HEK293T (cell line): Measurements from ENCODE around the gene SLC38A9.

Source experiments
- CTCF ChIA-PET: fragments of 350-600 bp; formaldehyde crosslinking; extraction: SDS; loops from one replicate; lab custom pipeline; 2021; ENCODE audit warnings: antibody characterized with exemption, inconsistent platforms; lab: Yijun Ruan, JAX
- POLR2A ChIA-PET: fragments of 350-600 bp; formaldehyde crosslinking; extraction: SDS; loops from one replicate; lab custom pipeline; 2020; ENCODE audit warnings: antibody characterized with exemption, inconsistent platforms; lab: Yijun Ruan, JAX
- DNase-seq: peaks from one replicate; pipeline ENCODE4 v3.0.0; 2012; ENCODE audit warnings: mixed read lengths; ENCODE audit errors: extremely low spot score
- ARNT ChIP-seq: fragments of 450-650 bp; IDR thresholded peaks from 2 replicates; pipeline ENCODE4 v1.6.1; 2017; ENCODE audit warnings: mild to moderate bottlenecking
- BHLHE40 ChIP-seq: fragments of 450-650 bp; IDR thresholded peaks from 2 replicates; pipeline ENCODE4 v1.6.1; 2016; ENCODE audit warnings: mild to moderate bottlenecking, moderate library complexity, borderline replicate concordance
- CTBP1 ChIP-seq: fragments of 450-650 bp; IDR thresholded peaks from 2 replicates; pipeline ENCODE4 v1.6.1; 2016; ENCODE audit warnings: borderline replicate concordance
- ELF4 ChIP-seq: fragments of 450-650 bp; IDR thresholded peaks from 2 replicates; pipeline ENCODE4 v1.6.1; 2017; ENCODE audit warnings: antibody characterized with exemption
- FOXA1 ChIP-seq: fragments of 450-650 bp; IDR thresholded peaks from 2 replicates; pipeline ENCODE4 v1.6.1; 2016; ENCODE audit warnings: mild to moderate bottlenecking
- FOXK2 ChIP-seq: fragments of 450-650 bp; IDR thresholded peaks from 2 replicates; pipeline ENCODE4 v1.6.1; 2016; ENCODE audit warnings: mild to moderate bottlenecking
- FOXM1 ChIP-seq: fragments of 450-650 bp; IDR thresholded peaks from 2 replicates; pipeline ENCODE4 v1.6.1; 2017; ENCODE audit warnings: mild to moderate bottlenecking, borderline replicate concordance
- HDGF ChIP-seq: fragments of 450-650 bp; IDR thresholded peaks from 2 replicates; pipeline ENCODE4 v1.6.1; 2017; ENCODE audit warnings: antibody characterized with exemption, borderline replicate concordance
- L3MBTL2 ChIP-seq: fragments of 450-650 bp; conservative IDR thresholded peaks from 2 replicates; pipeline ENCODE4 v1.6.1; 2016; ENCODE audit warnings: mild to moderate bottlenecking
- LEF1 ChIP-seq: fragments of 450-650 bp; IDR thresholded peaks from 2 replicates; pipeline ENCODE4 v1.6.1; 2017; ENCODE audit warnings: mild to moderate bottlenecking, borderline replicate concordance
- NFRKB ChIP-seq: fragments of 450-650 bp; IDR thresholded peaks from 2 replicates; pipeline ENCODE4 v1.6.1; 2016; ENCODE audit warnings: mild to moderate bottlenecking, moderate library complexity
- PKNOX1 ChIP-seq: fragments of 450-650 bp; IDR thresholded peaks from 2 replicates; pipeline ENCODE4 v1.6.1; 2016
- SP1 ChIP-seq: fragments of 450-650 bp; IDR thresholded peaks from 2 replicates; pipeline ENCODE4 v1.6.1; 2017
- SUZ12 ChIP-seq: fragments of 450-650 bp; IDR thresholded peaks from 2 replicates; pipeline ENCODE4 v1.6.1; 2016; ENCODE audit warnings: mild to moderate bottlenecking
- TARDBP ChIP-seq: fragments of 450-650 bp; IDR thresholded peaks from 2 replicates; pipeline ENCODE4 v1.6.1; 2016
- ZNF384 ChIP-seq: fragments of 450-650 bp; IDR thresholded peaks from 2 replicates; pipeline ENCODE4 v1.6.1; 2016

The SLC38A9 gene

GRCh38 chr5:55599148-55600050 is 112.7 kb downstream of the SLC38A9 start:
- no peak for DNase-seq
- CTCF ChIA-PET: no interaction called here
- TF ChIP-seq SUZ12 (no peak), ARNT (no peak), BHLHE40 (no peak), FOXA1 (no peak), TARDBP (no peak), SP1 (no peak), FOXK2 (no peak), FOXM1 (no peak), HDGF (no peak), ELF4 (no peak), PKNOX1 (no peak), LEF1 (no peak), NFRKB (no peak)
- POLR2A ChIA-PET: no interaction called here

- POLR2A ChIA-PET: no interaction called here
- no peak for DNase-seq
- CTCF ChIA-PET: no interaction called here
- TF ChIP-seq SP1 (no peak), BHLHE40 (no peak), FOXM1 (no peak), LEF1 (no peak), HDGF (no peak), CTBP1 (no peak), PKNOX1 (no peak), NFRKB (no peak), FOXA1 (no peak), TARDBP (no peak), FOXK2 (no peak), L3MBTL2 (no peak), ARNT (no peak), ZNF384 (no peak), ELF4 (no peak)
Observed at GRCh38 chr5:55597014-55597981, 114.8 kb downstream of the SLC38A9 start.

- CTCF ChIA-PET: no interaction called here
- no peak for DNase-seq
- POLR2A ChIA-PET: no interaction called here
- no peak for TF ChIP-seq L3MBTL2
- no peak for TF ChIP-seq LEF1
- TF ChIP-seq ARNT: no peak
- TF ChIP-seq ZNF384: no peak
- no peak for TF ChIP-seq TARDBP
- no peak for TF ChIP-seq FOXA1
- no peak for TF ChIP-seq HDGF
- TF ChIP-seq FOXM1: no peak
- no peak for TF ChIP-seq SUZ12
- TF ChIP-seq PKNOX1: no peak
- no peak for TF ChIP-seq FOXK2
- no peak for TF ChIP-seq ELF4
- no peak for TF ChIP-seq SP1
Observed at GRCh38 chr5:55594671-55595070, 117.5 kb downstream of the SLC38A9 start.

GRCh38 chr5:55593115-55593472 is 119.0 kb downstream of the SLC38A9 start:
- CTCF ChIA-PET: no interaction called here
- DNase-seq: no peak
- TF ChIP-seq ELF4 (no peak), ZNF384 (no peak), FOXM1 (no peak), SP1 (no peak), L3MBTL2 (no peak), LEF1 (no peak), FOXK2 (no peak), CTBP1 (no peak), BHLHE40 (no peak), ARNT (no peak), FOXA1 (no peak), SUZ12 (no peak), PKNOX1 (no peak), TARDBP (no peak), NFRKB (no peak), HDGF (no peak)
- POLR2A ChIA-PET: interaction anchor here (0.9 kb wide), 1 partner anchor 25 kb away, joined by 3 read pairs; no protein-coding TSS in a partner anchor
